Right lobe of liver (tissue), 4 donors: ENCODE results near the gene QRSL1.

Source experiments
- CTCF ChIP-seq, 4 donors: fragments of 200-600 bp in 3 of 4; fragments of 450-650 bp in 1 of 4; IDR thresholded peaks; one replicate each; pipeline versions ENCODE4 v1.5.1 to v1.8.0; 2016 to 2022; ENCODE audit warnings: antibody characterized with exemption in 4 of 4, mild to moderate bottlenecking in 2 of 4
- POLR2A ChIP-seq: fragments of 450-650 bp; IDR thresholded peaks from one replicate; pipeline ENCODE4 v1.6.1; 2017; ENCODE audit warnings: antibody characterized with exemption, mild to moderate bottlenecking
- donor health status: DM: no; HTN: no; CAD: no.
- donor health status: DM: no; HTN: no; CAD: no.
- donor health status: DM: no; HTN: yes; CAD: no.

- no peak for TF ChIP-seq CTCF (IDR thresholded peaks at IDR 0.05)
- TF ChIP-seq POLR2A: no peak
These were observed 8.3 kb upstream of the QRSL1 start for GRCh38 chr6:106620931-106621672.
